IPS DF 6.9 (cell line): ENCODE data around the gene CCDC167.

Experiments
- DNase-seq: peaks from one replicate; pipeline ENCODE4 v3.0.0-alpha.2; 2013; ENCODE audit warnings: low read depth, low spot score
- H3K27ac ChIP-seq: one replicate; pipeline ENCODE4 v1.5.1; 2013; ENCODE audit warnings: low read length, control low read depth
- H3K27me3 ChIP-seq: 2 replicates; pipeline ENCODE4 v1.6.1; 2013; ENCODE audit warnings: mild to moderate bottlenecking, low read length; ENCODE audit not compliant: control insufficient read depth, insufficient read depth
- H3K36me3 ChIP-seq: 2 replicates; pipeline ENCODE4 v1.6.1; 2013; ENCODE audit warnings: low read length; ENCODE audit not compliant: control insufficient read depth, insufficient read depth
- H3K4me1 ChIP-seq: 2 replicates; pipeline ENCODE4 v1.6.1; 2013; ENCODE audit warnings: low read length; ENCODE audit not compliant: control insufficient read depth, insufficient read depth
- H3K4me3 ChIP-seq: 2 replicates; pipeline ENCODE4 v1.5.1; 2013; ENCODE audit warnings: mild to moderate bottlenecking, low read length
- H3K9me3 ChIP-seq: 2 replicates; pipeline ENCODE4 v1.6.1; 2013; ENCODE audit warnings: low read length, inconsistent platforms; ENCODE audit not compliant: control insufficient read depth, insufficient read depth
- WGBS: extraction: QIAGEN DNeasy Blood & Tissue Kit; methylation state at CpG from one replicate; pipeline ENCODE4 v1.1.7; 2013; ENCODE audit warnings: mixed read lengths, missing lambda C conversion rate; ENCODE audit not compliant: insufficient read length, insufficient coverage; 5-methylcytosine and 5-hydroxymethylcytosine counted together

CCDC167 gene

GRCh38 chr6:37467718-37468117 lies 32.0 kb downstream of the CCDC167 start:
- Histone ChIP-seq H3K27me3 (no peaks in the 10 kb centered on the region), H3K36me3 (peaks cover 7% of the 10 kb centered on the region; the same call in 1 of the 2 replicates), H3K4me3 (no peak overlapping the region), H3K27ac (no peak overlapping the region), H3K9me3 (no peaks in the 10 kb centered on the region), H3K4me1 (no peaks in the 10 kb centered on the region)
- no peak for DNase-seq

GRCh38 chr6:37463110-37463509 lies 36.6 kb downstream of the CCDC167 start:
- Histone ChIP-seq H3K9me3 (no peaks in the 10 kb centered on the region), H3K36me3 (peaks cover 12% of the 10 kb centered on the region; the same call in 1 of the 2 replicates), H3K4me1 (no peaks in the 10 kb centered on the region), H3K27ac (no peak overlapping the region), H3K27me3 (no peaks in the 10 kb centered on the region), H3K4me3 (no peak overlapping the region)
- no peak for DNase-seq

DNA sequence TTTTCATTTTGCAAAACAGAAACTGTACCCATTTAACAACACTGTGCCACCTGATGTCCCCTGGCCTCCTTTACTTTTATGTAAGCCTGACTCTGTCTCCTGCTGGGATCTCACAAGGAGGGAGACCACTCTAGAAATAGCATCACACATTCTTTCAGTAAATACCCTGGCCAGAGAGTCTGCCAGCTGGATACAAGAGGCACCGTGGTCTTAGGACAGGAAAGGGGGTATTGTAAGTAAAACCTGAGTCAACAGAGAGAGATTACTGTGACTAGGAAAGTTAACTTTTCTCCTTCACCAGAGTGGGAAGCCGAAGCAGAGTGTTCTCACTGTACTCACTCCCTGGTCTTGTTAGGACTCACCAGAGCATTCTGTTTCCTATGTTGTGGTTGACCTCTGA lies 38.9 kb downstream of the CCDC167 start:
- no CpG with 5 or more reads among the region's 2 CpGs for WGBS
- DNase-seq = no peak

DNA sequence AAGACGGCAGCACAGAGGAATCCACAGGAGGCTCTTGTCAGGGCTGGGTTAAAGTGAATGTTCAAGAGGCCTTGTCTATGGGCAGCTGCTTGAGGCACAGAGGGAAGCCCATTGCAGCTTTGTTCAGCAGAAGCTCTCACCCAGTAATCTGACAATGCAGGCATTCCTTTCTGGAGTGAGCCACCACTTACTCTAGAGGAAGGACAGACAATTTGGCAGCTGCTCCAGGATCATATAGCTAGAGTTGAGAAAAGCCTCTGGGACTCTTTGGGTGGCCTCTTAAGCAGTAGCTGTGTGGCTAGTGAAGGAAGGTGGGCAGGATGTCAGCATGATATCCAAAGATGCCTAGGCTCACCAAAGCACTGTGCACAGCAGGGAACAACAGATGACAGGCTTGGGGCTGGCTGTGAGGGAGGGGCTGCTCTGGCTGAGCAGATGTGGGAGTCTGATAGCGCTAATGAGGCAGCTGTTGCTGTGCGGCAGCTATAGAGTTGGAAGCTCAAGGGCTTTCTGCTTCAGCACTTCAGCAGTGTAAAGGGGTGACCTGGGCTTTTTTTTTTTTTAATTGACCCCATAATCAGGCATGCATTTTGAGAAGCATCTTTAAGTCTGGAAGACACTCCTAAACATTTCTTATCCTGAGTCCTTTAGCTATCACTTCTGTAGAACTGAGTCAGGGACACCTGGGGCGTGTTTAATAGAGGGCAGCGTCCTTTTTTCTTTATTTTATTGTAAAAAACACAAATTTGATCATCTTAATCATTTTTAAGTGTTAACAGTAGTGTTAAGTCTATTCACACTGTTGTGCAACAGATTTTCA lies 39.5 kb downstream of the CCDC167 start:
- DNase-seq = no peak
- Histone ChIP-seq H3K27me3 (no peaks in the 10 kb centered on the region), H3K4me3 (no peak overlapping the region), H3K27ac (no peak overlapping the region), H3K4me1 (no peaks in the 10 kb centered on the region), H3K36me3 (peaks cover 12% of the 10 kb centered on the region; the same call in 1 of the 2 replicates), H3K9me3 (no peaks in the 10 kb centered on the region)
- WGBS = no CpG with 5 or more reads among the region's 5 CpGs

More for the DNA sequence above, 38.9 kb downstream of the CCDC167 start:
- Histone ChIP-seq H3K27me3 (no peaks in the 10 kb centered on the region), H3K9me3 (no peaks in the 10 kb centered on the region), H3K4me3 (no peak overlapping the region), H3K36me3 (peaks cover 12% of the 10 kb centered on the region; the same call in 1 of the 2 replicates), H3K27ac (no peak overlapping the region), H3K4me1 (no peaks in the 10 kb centered on the region)

DNA sequence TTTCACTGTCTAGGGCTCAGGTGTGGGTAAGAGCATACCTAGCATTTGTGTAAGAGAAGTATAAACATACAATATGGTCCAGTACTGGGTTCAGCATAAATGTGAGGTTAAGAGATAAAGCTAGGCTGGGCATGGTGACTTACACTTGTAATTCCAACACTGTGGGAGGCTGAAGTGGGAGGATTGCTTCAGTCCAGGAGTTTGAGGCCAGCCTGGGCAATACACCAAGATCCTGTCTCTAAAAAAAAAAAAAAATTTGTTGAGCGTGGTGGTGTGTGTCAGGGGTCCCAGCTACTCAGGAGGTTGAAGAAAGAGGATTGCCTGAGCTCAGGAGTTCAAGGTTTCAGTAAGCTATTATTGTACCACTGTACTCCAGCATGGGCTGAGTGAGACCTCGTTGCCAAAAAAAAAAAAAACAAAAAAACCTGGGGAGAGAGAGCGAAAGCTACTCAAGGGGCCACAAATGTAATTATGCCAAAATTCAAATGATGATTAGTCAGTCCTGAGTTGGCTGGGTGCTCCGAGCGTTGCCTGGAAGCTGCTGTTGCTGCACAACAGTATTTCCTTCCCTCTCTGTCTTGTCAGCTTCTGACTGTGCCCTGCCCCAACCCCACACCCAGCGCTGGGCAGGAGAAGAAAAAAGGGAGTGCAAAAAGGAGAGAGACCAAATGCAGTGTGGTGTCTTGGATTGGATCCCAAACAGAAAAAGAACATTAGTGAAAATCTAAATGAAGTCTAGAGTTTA lies 42.7 kb downstream of the CCDC167 start:
- no peak for DNase-seq
- peaks cover 6% of the 10 kb centered on the region; the same call in 1 of the 2 replicates for H3K36me3 ChIP-seq
- no peak overlapping the region for H3K4me3 ChIP-seq
- no peaks in the 10 kb centered on the region for H3K4me1 ChIP-seq
- no peaks in the 10 kb centered on the region for H3K9me3 ChIP-seq
- H3K27ac ChIP-seq = no peak overlapping the region
- H3K27me3 ChIP-seq = no peaks in the 10 kb centered on the region
- WGBS = no CpG with 5 or more reads among the region's 6 CpGs

DNA sequence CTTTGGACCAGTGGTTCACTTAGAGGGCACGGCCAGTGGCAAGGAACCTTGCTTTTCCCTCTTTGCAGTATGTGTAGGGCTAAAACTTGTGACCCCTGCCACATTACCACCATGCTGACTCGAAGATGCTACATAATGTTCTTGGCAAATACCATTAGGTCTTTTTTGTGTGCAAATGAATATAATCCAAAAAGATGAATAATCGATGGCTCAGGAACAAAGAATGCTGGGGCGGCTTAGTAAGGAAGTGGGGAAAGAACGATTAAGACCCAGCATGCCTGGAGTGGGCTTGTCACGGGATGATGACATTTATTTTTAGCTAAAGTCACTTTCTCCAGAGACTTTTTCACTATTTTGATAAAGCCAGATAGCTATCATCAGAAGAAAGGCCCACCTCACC lies 43.6 kb downstream of the CCDC167 start:
- no peak for DNase-seq
- Histone ChIP-seq H3K9me3 (no peaks in the 10 kb centered on the region), H3K4me3 (no peak overlapping the region), H3K36me3 (0 out of 2 replicates have a peak, but pooled peaks cover 3% of the 10 kb centered on the region), H3K4me1 (no peaks in the 10 kb centered on the region), H3K27ac (no peak overlapping the region), H3K27me3 (no peaks in the 10 kb centered on the region)
- no CpG with 5 or more reads among the region's 6 CpGs for WGBS

- WGBS = no CpG with 5 or more reads among the region's 8 CpGs
- no peak for DNase-seq
- H3K27me3 ChIP-seq = no peaks in the 10 kb centered on the region
- H3K4me1 ChIP-seq = no peaks in the 10 kb centered on the region
- H3K27ac ChIP-seq = no peak overlapping the region
- no peaks in the 10 kb centered on the region for H3K9me3 ChIP-seq
- H3K4me3 ChIP-seq = no peak overlapping the region
- H3K36me3 ChIP-seq = peaks cover 4% of the 10 kb centered on the region; the same call in 1 of the 2 replicates
These were observed 45.1 kb downstream of the CCDC167 start for GRCh38 chr6:37454420-37455140.

GRCh38 chr6:37452522-37452921 lies 47.2 kb downstream of the CCDC167 start:
- H3K4me1 ChIP-seq = no peaks in the 10 kb centered on the region
- no peaks in the 10 kb centered on the region for H3K27me3 ChIP-seq
- no peaks in the 10 kb centered on the region for H3K9me3 ChIP-seq
- H3K36me3 ChIP-seq = peaks cover 4% of the 10 kb centered on the region; the same call in 1 of the 2 replicates
- no peak overlapping the region for H3K4me3 ChIP-seq
- WGBS = no CpG with 5 or more reads among the region's 3 CpGs
- H3K27ac ChIP-seq = no peak overlapping the region
- no peak for DNase-seq

DNA sequence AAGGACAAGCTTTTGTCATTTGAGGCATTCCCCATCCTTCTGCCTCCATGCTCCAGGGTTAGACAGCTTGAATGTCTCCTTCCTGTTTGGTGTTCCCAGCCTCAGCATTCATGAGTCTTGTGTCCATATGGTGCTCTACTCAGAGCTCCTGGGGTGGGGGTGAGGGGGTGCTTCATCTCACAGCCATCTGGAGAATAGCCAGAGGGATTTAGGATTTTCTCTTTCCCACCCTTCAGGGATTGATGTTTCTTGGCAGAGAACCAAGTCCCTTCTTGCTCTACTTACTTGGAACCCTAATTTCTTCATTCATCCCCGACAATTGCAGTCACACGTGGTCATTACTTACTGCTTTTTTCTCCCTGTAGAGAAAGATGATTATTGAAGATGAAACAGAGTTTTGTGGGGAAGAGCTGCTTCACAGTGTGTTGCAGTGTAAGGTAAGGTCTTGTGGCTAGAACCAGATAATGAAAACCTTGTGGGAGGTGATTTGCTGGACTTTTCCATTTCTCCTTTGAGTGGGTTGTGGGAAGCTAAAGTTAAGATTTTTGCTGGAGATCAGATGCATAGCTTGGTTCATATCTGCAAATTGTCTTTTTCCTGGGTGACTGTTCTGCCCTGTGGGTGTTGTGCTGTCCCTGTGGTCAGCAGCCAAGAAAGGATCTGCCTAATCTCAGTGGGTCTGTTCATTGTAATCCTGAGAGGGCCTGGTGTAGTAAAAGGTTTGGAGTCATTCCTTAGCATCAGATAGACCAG lies 48.1 kb downstream of the CCDC167 start:
- WGBS = no CpG with 5 or more reads among the region's 2 CpGs
- no peaks in the 10 kb centered on the region for H3K4me1 ChIP-seq
- no peak for DNase-seq
- no peak overlapping the region for H3K4me3 ChIP-seq
- H3K27ac ChIP-seq = no peak overlapping the region
- H3K36me3 ChIP-seq = peaks cover 4% of the 10 kb centered on the region; the same call in 1 of the 2 replicates
- no peaks in the 10 kb centered on the region for H3K27me3 ChIP-seq
- no peaks in the 10 kb centered on the region for H3K9me3 ChIP-seq

GRCh38 chr6:37449984-37450383 lies 49.7 kb downstream of the CCDC167 start:
- DNase-seq = no peak
- WGBS = no CpG with 5 or more reads among the region's 4 CpGs
- peaks cover 4% of the 10 kb centered on the region; the same call in 1 of the 2 replicates for H3K36me3 ChIP-seq

More at GRCh38 chr6:37449984-37450383, 49.7 kb downstream of the CCDC167 start:
- H3K4me3 ChIP-seq = no peak overlapping the region
- no peaks in the 10 kb centered on the region for H3K9me3 ChIP-seq
- no peak overlapping the region for H3K27ac ChIP-seq
- no peaks in the 10 kb centered on the region for H3K27me3 ChIP-seq
- no peaks in the 10 kb centered on the region for H3K4me1 ChIP-seq
